Loucy (cell line): Measurements from ENCODE around the gene ATP10A.

Experiments used
- EZH2phosphoT487 ChIP-seq: fragments of 200-600 bp; IDR thresholded peaks from 2 replicates; pipeline ENCODE4 v1.6.1; 2018; ENCODE audit warnings: antibody characterized with exemption, mild to moderate bottlenecking, moderate library complexity, borderline replicate concordance
- TF ChIP-seq, protein P1 (sequence below): fragments of 200-600 bp; sonication (generic); conservative IDR thresholded peaks from 2 replicates; pipeline ENCODE4 v1.5.1; 2014; ENCODE audit warnings: mild to moderate bottlenecking, antibody characterized with exemption, low read length

DNA sequence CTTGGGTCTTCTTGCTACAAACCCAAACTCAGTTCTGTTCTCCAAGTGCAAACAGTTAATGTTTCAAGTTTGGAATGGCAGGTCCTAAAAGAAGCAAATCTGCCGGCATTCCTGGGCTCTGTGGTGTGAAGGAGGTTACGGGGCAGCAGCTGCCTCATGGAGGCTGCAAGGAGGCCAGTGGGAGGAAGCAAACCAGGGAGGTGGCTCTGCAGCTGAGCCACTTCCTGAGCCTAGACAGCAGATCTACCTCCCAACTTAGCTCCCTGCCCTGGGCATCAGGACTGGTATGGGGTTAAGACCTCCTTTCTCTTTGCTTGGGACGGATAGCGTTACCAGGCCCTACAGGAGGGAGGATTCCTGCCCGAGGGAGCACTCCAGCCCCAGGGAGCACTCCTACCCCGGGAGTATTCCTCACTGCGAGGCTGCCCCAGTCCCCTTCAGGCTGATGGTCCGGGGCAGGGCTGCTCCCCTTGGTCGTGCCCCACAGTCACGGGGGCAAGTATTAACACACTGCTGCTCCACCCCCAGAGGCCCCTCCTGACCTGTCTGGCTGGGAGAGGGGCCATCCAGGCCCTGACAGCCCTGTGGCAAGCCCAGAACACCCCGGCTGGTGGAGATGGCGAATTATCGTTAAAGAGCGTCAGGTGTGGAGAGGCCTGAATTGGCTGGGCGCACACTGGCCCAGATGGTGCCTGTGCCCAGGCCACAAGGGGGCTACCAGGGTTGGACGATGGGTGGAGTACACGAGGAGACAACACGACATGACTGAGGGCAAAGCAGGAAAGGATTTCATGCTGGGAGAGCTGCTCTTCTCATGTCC is 129.9 kb downstream of the ATP10A start:
- TF ChIP-seq, protein P1, sequence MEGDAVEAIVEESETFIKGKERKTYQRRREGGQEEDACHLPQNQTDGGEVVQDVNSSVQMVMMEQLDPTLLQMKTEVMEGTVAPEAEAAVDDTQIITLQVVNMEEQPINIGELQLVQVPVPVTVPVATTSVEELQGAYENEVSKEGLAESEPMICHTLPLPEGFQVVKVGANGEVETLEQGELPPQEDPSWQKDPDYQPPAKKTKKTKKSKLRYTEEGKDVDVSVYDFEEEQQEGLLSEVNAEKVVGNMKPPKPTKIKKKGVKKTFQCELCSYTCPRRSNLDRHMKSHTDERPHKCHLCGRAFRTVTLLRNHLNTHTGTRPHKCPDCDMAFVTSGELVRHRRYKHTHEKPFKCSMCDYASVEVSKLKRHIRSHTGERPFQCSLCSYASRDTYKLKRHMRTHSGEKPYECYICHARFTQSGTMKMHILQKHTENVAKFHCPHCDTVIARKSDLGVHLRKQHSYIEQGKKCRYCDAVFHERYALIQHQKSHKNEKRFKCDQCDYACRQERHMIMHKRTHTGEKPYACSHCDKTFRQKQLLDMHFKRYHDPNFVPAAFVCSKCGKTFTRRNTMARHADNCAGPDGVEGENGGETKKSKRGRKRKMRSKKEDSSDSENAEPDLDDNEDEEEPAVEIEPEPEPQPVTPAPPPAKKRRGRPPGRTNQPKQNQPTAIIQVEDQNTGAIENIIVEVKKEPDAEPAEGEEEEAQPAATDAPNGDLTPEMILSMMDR: no peak
- TF ChIP-seq EZH2phosphoT487: no peak
